Measurements from ENCODE around the gene PHACTR1.

The PHACTR1 gene

GRCh38 chr6:13332349-13332706 lies 615.8 kb downstream of the PHACTR1 start:
- DNase-seq, result no peak

DNA sequence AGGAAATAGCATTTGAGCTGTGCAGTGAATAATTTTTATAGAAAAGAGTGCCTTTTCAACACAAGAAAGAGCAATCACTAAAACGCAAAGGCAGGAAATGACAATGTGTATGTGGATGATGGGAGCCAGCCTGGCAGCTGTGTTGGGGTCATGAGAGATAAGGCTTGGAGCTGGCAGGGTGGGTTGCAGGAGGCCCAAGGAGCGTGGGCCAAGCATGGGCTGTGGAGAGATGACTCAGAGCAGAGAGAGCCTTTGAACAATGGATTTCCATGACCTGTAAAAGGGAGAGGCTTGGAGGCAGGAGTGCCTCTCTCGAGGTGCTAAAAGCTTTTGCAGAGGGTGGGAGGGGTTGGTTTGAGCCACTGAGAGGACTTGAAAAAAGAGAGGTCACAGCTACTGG lies 618.4 kb downstream of the PHACTR1 start:
- no peak for DNase-seq

GRCh38 chr6:13336553-13336952 lies 620.0 kb downstream of the PHACTR1 start:
- DNase-seq, result peak; percentile 87

DNA sequence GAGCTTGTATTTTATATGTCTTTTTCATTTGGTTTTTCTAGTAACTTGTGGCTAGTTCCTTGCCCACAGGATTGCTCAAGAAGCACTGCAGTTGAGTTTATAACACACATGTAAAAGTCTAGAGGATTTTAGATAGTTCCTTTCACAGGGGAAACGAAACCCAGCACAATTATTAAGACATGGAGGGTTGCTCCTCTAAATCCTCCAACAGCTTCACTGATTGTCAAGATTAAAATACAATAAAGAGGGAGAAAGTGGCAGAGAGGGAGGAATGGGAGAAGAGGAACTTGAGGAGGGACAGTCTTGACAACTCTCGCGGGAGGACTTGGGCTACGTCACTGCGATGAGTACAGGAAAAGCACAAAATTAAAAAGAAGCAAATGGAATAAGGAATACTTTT lies 621.5 kb downstream of the PHACTR1 start:
- no peak for DNase-seq

Data from NCI-H510A treated with DMSO at 0.1 percent for 48 hours (cell line).